NK-92 treated with Interleukin-12 subunit alpha and Interleukin-12 subunit beta, amount 100 ng/mL, for 24 hours (cell line): ENCODE results near the gene ACOT9.
"Not testable (repeated sequence)": the region's sequence is repeated elsewhere in the genome, so short reads cannot be mapped to it uniquely, and the experiment has no call there.

Source experiments
- DNase-seq: peaks from one replicate; lab custom pipeline; 2025; lab: John Stamatoyannopoulos, UW

Gene ACOT9

GRCh38 chrX:23765868-23766267 is 22.8 kb upstream of the ACOT9 start:
- no peak for DNase-seq

GRCh38 chrX:23765449-23765848 is 22.4 kb upstream of the ACOT9 start:
- DNase-seq = no peak

DNA sequence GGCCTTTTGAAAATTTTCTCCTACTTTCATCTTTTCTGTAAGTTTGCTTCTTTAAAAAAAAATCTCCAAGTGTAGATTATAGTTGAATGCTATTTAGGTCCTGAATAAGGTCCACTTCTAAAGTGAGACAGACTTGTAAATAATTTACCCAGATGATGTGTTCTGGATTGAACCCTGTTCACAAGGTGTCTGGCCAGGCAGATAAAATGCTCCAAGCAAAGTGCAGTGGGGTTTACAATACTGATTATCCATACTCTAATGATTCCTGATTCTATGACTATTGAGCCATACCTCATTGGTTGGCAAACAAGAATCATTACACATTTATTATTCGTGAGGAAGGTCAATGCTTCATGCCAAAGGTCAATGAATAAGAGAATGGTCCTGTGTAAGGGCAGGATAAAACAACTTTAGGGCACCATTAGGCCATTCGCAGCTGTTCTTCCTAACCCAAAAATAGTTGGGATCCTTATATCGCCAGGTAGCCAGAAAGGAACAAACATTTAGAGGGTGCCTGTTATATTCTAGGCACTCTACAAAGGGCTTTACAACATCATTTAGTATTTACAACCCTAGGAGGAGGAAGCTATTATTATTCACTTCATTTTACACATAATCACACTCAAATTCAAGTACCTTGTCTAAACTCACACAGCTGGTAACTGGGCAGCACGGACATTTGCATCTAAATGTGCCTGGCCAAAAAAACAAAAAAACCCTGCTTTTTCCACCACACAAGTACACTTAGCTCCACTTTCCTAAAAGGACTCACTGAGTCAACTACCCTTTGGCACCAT is 21.3 kb upstream of the ACOT9 start:
- DNase-seq = no peak

GRCh38 chrX:23759821-23760220 is 16.7 kb upstream of the ACOT9 start:
- DNase-seq = no peak

GRCh38 chrX:23756165-23756564 is 13.1 kb upstream of the ACOT9 start:
- DNase-seq = peak; percentile 43

GRCh38 chrX:23754664-23755063 is 11.6 kb upstream of the ACOT9 start:
- no peak for DNase-seq

DNA sequence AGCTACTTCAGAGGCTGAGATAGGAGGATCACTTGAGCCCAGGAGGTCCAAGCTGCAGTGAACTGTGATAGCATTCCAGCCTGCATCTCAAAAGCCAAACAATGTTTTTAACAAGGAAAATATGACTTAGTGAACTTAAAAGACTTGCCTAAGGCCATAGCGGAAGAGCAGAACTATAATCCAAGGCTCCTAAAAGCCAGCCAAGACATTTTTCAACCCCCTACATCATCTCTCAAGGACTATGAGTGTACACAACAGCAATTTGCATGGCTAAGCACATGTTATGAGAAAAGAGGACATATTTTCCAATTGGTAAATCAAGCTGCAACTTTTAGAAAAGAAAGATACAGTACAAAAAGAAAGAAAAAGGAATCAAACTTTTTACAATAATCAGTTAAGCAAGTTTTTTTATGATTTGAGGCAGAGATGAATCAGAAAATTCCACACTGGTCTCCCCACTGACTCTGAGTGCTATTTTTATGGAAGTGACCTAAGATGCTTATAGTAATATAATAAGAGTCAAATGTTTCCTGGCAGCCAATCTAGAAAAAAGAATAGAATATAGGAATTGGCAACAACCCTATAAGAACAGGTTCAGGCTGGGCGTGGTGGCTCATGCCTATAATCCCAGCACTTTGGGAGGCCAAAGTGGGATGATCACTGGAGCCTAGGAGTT is 9.8 kb upstream of the ACOT9 start:
- DNase-seq = no peak

DNA sequence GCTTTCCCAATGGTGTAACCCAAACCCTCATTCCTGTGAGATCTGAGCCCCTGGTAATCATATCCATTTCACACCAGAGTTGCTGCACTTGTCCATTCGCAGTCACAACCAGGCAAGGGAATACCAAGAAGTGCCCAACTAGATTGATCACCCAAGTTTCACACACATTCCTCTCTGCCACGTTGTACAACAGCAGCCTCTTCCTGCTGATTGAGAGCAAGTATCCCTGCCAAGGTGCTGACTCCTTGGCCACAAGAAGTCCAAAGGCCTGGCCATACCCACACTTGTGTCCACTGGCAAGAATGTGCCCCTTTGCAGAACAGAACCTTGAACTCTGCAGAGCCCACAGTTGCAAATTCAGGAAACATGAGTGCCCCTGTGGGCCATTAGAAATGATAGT is 6.5 kb upstream of the ACOT9 start:
- no peak for DNase-seq

- no peak for DNase-seq
These were observed 6.1 kb upstream of the ACOT9 start for GRCh38 chrX:23749129-23749528.

DNA sequence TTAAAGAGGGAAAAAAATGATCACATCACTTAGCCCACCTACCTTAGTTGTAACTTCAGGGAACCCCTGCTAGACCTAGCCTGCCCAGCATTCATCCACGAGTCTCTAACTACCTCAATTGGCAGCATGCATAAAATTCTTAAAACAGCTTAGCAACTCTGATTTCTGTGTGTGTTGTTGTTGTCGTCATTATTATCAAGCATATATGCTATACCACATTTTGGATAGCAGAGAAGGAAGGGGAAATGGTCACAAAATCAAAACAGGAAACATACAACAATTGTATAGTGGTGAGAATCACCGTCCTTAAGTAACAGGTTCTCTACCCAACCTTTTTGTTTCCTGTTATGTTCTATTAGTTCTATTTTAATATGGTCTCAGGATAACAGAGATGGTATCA is 2.7 kb upstream of the ACOT9 start:
- DNase-seq = no peak

DNA sequence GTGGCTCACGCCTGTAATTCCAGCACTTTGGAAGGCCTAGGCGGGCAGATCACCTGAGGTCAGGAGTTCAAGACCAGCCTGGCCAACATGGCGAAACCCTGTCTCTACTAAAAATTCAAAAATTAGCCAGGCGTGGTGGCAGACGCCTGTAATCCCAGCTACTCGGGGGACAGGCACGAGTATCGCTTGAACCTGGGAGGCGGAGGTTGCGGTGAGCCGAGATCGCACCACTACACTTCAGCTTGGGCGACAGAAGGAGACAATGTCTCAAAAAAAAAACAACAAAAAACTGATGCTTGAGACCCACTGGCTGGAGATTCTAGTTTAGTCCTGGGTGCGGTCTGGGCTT is 521 bp upstream of the ACOT9 start:
- DNase-seq = not testable (repeated sequence)

GRCh38 chrX:23742174-23742696 is 841 bp downstream of the ACOT9 start:
- DNase-seq = no peak

GRCh38 chrX:23737413-23737812 is 5.7 kb downstream of the ACOT9 start:
- no peak for DNase-seq

DNA sequence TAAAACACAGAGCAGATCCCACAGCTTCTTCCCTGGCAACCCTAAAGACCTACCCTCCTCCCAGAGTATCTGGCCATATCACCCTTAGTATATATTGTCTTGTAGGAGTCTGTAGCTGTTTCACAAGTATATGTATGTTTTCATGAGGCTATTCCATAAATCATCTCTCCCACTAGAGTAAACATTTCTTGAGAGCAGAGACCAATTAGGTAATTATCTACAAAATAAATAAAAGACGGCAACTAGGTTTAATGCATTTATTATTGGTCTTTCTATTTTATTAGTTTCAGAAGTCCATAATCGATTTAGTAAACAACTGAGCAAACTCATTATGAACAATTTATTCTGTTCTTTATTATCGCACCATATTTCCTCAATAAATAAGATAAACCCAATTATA is 7.0 kb downstream of the ACOT9 start:
- no peak for DNase-seq

GRCh38 chrX:23732704-23733103 is 10.4 kb downstream of the ACOT9 start:
- no peak for DNase-seq

GRCh38 chrX:23731951-23732350 is 11.1 kb downstream of the ACOT9 start:
- DNase-seq = no peak

- no peak for DNase-seq
These were observed 13.9 kb downstream of the ACOT9 start for GRCh38 chrX:23729214-23729613.

DNA sequence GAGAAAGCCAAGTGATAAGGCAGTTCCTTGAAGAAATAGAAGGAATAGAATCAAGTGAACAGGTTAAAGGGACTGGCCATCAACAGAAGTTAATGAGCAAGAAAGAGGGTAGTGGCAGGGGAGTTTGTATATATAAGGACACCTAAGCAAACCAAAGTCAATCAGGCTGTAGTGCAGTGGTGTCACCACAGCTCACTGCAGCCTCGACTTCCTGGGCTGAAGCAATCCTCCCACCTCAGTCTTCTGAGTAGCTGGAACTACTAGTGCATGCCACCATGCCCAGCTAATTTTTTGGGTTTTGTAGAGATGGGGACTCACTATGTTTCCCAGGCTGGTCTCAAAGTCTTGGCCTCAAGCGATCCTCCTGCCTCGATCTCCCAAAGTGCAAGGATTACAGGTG is 15.9 kb downstream of the ACOT9 start:
- DNase-seq = no peak

DNA sequence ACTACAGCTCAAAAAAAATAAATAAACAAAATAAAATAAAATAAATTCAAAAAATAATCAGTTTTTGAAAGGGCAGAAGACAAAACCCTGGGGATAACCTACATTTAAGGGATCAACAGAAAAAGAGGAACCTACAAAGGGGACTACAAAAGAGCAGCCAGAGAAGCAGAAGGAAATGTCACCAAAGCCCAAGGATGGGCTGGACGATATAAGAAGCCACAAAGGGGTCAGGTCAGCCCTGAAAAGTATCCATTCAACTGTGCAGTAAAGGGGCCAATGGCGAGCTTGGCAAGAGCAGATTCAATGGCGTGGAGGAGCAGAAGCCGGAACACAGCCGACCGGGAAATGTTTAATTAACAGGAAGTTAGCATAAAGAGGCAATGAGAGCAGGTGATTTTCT is 16.9 kb downstream of the ACOT9 start:
- no peak for DNase-seq

- DNase-seq = no peak
These were observed 22.9 kb downstream of the ACOT9 start for GRCh38 chrX:23720117-23720677.

DNA sequence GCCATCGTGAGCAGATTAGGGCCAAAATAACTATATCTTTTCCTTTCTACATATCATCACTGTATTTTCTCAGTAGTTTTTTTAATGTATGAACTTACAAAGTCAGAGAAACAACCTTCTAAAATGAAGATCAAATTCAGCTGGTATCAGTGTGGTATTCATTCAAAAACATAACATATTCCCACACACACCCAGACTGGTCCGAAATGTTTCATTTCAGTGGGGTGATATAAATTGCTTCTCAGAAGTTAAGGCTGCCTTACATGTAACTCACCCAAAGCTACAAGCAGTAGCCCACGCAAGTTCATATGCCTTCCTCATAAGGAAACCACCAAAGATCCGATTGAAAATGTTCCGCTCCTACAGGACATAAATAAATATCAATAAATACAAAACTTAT is 37.8 kb downstream of the ACOT9 start:
- no peak for DNase-seq

GRCh38 chrX:23704673-23705206 is 38.3 kb downstream of the ACOT9 start:
- DNase-seq = no peak

GRCh38 chrX:23699636-23700194 is 43.4 kb downstream of the ACOT9 start:
- DNase-seq = no peak
